PC-3 (cell line): ENCODE measurements around the gene PKNOX2. TPM values are rescaled to one million over a fixed set of nuclear protein-coding genes. Genes with fewer than 3 reads are reported as not detected.

ENCODE experiments used
- ATAC-seq: fragments of 200-7000 bp; cut with Tn5 transposase; 2 replicates; pipeline ENCODE4 v1.9.1; 2020; ENCODE audit warnings: mild to moderate bottlenecking, moderate library complexity
- BruUV-seq: library from RNA; stranded (reverse); fragments of 400-500 nt; replicated peaks from 2 replicates; lab custom pipeline; 2021; lab: Mats Ljungman, UMichigan
- CTCF ChIA-PET: fragments of 300-600 bp; sonication (Branson Sonifier 250); formaldehyde crosslinking; loops from one replicate; lab custom pipeline; 2022; ENCODE audit warnings: antibody characterized with exemption; lab: Charles Lee
- POLR2A ChIA-PET: fragments of 300-600 bp; sonication (Branson Sonifier 250); formaldehyde crosslinking; loops from one replicate; lab custom pipeline; 2022; ENCODE audit warnings: antibody characterized with exemption; ENCODE audit not compliant: unreplicated experiment; lab: Charles Lee
- DNase-seq: peaks from one replicate; pipeline ENCODE4 v3.0.0-alpha.2; 2015
- H2AFZ ChIP-seq: fragments of 300-600 bp; sonication (generic); 2 replicates; pipeline ENCODE4 v1.6.0; 2016; ENCODE audit warnings: antibody characterized with exemption, low read length
- H3F3A ChIP-seq: fragments of 300-600 bp; sonication (generic); one replicate; pipeline ENCODE4 v1.6.0; 2017; ENCODE audit warnings: antibody characterized with exemption, low read length, control low read depth, mild to moderate bottlenecking; ENCODE audit not compliant: unreplicated experiment
- H3K27ac ChIP-seq: fragments of 300-600 bp; sonication (generic); 2 replicates; pipeline ENCODE4 v1.5.1; 2016; ENCODE audit warnings: mild to moderate bottlenecking, low read length
- H3K27me3 ChIP-seq: fragments of 300-600 bp; sonication (generic); 2 replicates; pipeline ENCODE4 v1.6.1; 2016; ENCODE audit warnings: low read length, mixed read lengths
- H3K36me3 ChIP-seq: fragments of 300-600 bp; sonication (generic); 2 replicates; pipeline ENCODE4 v1.6.1; 2016; ENCODE audit warnings: low read depth, mixed run types, low read length, mixed read lengths
- H3K4me1 ChIP-seq: fragments of 300-600 bp; sonication (generic); 2 replicates; pipeline ENCODE4 v1.5.1; 2016; ENCODE audit warnings: low read length; ENCODE audit not compliant: insufficient read depth
- H3K4me2 ChIP-seq: fragments of 300-600 bp; sonication (generic); 2 replicates; pipeline ENCODE4 v1.6.0; 2016; ENCODE audit warnings: low read length
- H3K4me3 ChIP-seq: fragments of 300-600 bp; sonication (generic); 2 replicates; pipeline ENCODE4 v1.5.1; 2016; ENCODE audit warnings: mild to moderate bottlenecking, low read length, mixed read lengths
- H3K79me2 ChIP-seq: fragments of 300-600 bp; sonication (generic); 2 replicates; pipeline ENCODE4 v1.6.1; 2017; ENCODE audit warnings: low read length, mixed read lengths
- H3K9ac ChIP-seq: fragments of 300-600 bp; sonication (generic); 2 replicates; pipeline ENCODE4 v1.6.0; 2016; ENCODE audit warnings: mild to moderate bottlenecking, low read length
- H3K9me2 ChIP-seq: fragments of 300-600 bp; sonication (generic); replicated peaks from 2 replicates; pipeline ENCODE4 v1.6.1; 2016; ENCODE audit warnings: mixed run types, low read length, mixed read lengths
- H3K9me3 ChIP-seq: fragments of 300-600 bp; sonication (generic); 2 replicates; pipeline ENCODE4 v1.6.1; 2016; ENCODE audit warnings: low read length, mixed read lengths
- H4K20me1 ChIP-seq: fragments of 300-600 bp; sonication (generic); 2 replicates; pipeline ENCODE4 v1.6.1; 2016; ENCODE audit warnings: low read length, mixed read lengths
- CTCF ChIP-seq: fragments of 300-600 bp; sonication (generic); conservative IDR thresholded peaks from 2 replicates; pipeline ENCODE4 v1.5.1; 2017; ENCODE audit warnings: antibody characterized with exemption, low read depth, mild to moderate bottlenecking, low read length
- EZH2 ChIP-seq: fragments of 300-600 bp; sonication (generic); IDR thresholded peaks from one replicate; pipeline ENCODE4 v1.6.1; 2017; ENCODE audit warnings: antibody characterized with exemption, mild to moderate bottlenecking, low read length; ENCODE audit not compliant: unreplicated experiment
- EZH2phosphoT487 ChIP-seq: fragments of 300-600 bp; sonication (generic); IDR thresholded peaks from 2 replicates; pipeline ENCODE4 v1.6.1; 2018; ENCODE audit warnings: mild to moderate bottlenecking, antibody characterized with exemption, low read length, borderline replicate concordance
- intact Hi-C: fragments of 100-400 bp; cut with micrococcal nuclease; formaldehyde crosslinking; loops from 2 replicates; pipeline ENCODE4 v1.9.0; 2023
- total RNA-seq: library from RNA; depleted of rRNA; stranded (reverse); fragments of >200 nt; gene quantifications from 2 replicates; pipeline ENCODE4 v1.2.3, GENCODE V29; 2014

PKNOX2 gene
- total RNA-seq, 1 experiment from 2014 or later, result not detected

DNA sequence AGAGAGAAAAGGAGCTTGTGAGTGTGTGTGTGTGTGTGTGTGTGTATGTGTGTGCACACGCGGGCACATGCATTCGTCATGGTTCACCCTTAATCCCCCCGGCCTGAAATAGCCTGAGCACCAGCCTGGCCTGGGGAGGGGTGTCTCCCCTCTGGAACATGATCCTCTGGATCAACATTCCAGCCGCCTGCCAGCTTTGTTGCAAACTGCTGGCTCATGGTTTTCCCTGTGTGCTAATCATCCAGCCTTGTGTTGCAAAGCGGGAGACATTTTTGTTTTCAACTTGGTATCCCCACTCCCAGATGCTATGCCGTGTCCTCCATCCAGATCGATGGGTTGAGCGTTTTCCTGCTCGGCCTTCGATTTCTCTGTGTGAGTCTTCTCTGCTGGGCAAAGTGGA, 237.2 kb downstream of the PKNOX2 start:
- intact Hi-C loops, result no loop called here
- Histone ChIP-seq H3K9me3 (no peaks in the 10 kb centered on the region), H3F3A (no peaks in the 10 kb centered on the region), H3K27ac (no peak overlapping the region), H4K20me1 (no peaks in the 10 kb centered on the region), H3K27me3 (peaks cover 98% of the 10 kb centered on the region), H3K36me3 (no peaks in the 10 kb centered on the region), H3K4me1 (no peaks in the 10 kb centered on the region), H3K4me3 (no peak overlapping the region), H3K4me2 (no peak overlapping the region), H2AFZ (no peak overlapping the region), H3K79me2 (no peaks in the 10 kb centered on the region), H3K9me2 (no peaks in the 10 kb centered on the region), H3K9ac (no peak overlapping the region)
- TF ChIP-seq EZH2 (no peak), EZH2phosphoT487 (no peak), CTCF (no peak)
- ATAC-seq (no peak), DNase-seq (no peak)
- ChIA-PET POLR2A (interaction anchor here (0.7 kb wide), 1 partner anchor 669 kb away, joined by 4 read pairs; no protein-coding TSS in a partner anchor), CTCF (no interaction called here)
- BruUV-seq, result no TSS peak

DNA sequence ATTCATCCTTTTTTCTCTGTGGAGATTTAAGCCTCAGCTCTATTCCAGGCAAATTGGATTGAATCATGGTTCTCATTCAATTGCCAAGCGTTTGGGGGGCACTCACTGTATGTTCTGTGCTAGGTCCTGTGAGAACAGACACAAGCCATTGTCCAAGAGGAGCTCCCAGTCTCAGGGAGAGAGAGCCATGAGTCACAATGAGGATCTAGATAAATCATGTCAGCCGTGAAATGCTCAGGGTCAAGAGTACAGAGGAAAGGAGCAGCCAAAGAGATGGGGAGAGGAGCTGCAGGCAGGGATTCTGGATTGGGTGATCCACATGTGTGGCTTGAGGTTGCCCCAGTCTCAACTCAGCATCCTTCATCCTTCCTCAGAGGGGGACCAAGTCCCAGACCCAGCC, 237.9 kb downstream of the PKNOX2 start:
- H3K4me3 ChIP-seq, result no peak overlapping the region
- no peaks in the 10 kb centered on the region for H3K36me3 ChIP-seq
- peaks cover 98% of the 10 kb centered on the region for H3K27me3 ChIP-seq
- H3F3A ChIP-seq, result no peaks in the 10 kb centered on the region
- ChIA-PET POLR2A (interaction anchor here (0.7 kb wide), 1 partner anchor 669 kb away, joined by 4 read pairs; no protein-coding TSS in a partner anchor), CTCF (no interaction called here)
- H3K4me2 ChIP-seq, result no peak overlapping the region
- H3K27ac ChIP-seq, result no peak overlapping the region
- no peak for ATAC-seq
- intact Hi-C loops, result no loop called here
- no peaks in the 10 kb centered on the region for H3K9me3 ChIP-seq
- H3K79me2 ChIP-seq, result no peaks in the 10 kb centered on the region
- no peaks in the 10 kb centered on the region for H3K9me2 ChIP-seq
- no peak overlapping the region for H3K9ac ChIP-seq
- TF ChIP-seq CTCF (no peak), EZH2 (no peak), EZH2phosphoT487 (no peak)
- H4K20me1 ChIP-seq, result no peaks in the 10 kb centered on the region
- no peak overlapping the region for H2AFZ ChIP-seq
- H3K4me1 ChIP-seq, result no peaks in the 10 kb centered on the region
- BruUV-seq, result no TSS peak
- peak; percentile 19 for DNase-seq

DNA sequence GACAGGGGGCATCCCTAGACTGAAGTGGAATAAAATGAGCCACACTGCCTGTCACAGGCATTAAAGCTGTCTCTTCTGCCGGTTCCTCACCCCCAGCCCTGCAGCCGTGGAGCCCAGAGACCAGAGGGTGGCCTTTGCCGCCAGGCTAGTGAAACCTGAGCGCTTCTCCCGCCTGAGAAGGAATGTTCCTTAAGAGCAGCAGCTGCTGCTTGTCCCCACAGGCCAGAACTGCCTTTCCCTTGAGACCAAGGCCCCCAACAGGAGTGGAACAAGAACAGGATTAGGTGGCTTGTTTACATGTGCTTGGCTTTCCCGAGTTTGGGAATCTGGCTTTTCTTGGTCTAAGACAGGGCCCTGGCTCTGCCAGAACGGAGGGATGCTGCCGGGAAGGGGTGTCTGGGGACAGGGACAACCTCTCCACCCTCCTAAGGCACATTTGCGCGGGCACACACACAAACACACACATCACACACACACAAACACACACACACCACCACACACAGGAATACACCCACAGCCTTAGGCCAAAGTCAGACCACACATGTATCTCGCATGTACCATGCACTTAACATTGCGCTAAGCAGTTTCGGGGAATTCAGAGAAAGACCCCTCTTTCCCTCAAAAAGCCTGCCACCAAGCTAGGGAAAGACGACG, 239.7 kb downstream of the PKNOX2 start:
- Histone ChIP-seq H3K9me2 (no peaks in the 10 kb centered on the region), H3K27me3 (peaks cover 96% of the 10 kb centered on the region), H3K4me3 (no peak overlapping the region), H2AFZ (no peak overlapping the region), H3K79me2 (no peaks in the 10 kb centered on the region), H3K4me1 (no peaks in the 10 kb centered on the region), H3F3A (no peaks in the 10 kb centered on the region), H3K9me3 (no peaks in the 10 kb centered on the region), H4K20me1 (no peaks in the 10 kb centered on the region), H3K9ac (no peak overlapping the region), H3K4me2 (no peak overlapping the region), H3K36me3 (no peaks in the 10 kb centered on the region), H3K27ac (no peak overlapping the region)
- ChIA-PET POLR2A (no interaction called here), CTCF (no interaction called here)
- DNase-seq (no peak), ATAC-seq (no peak)
- intact Hi-C loops, result no loop called here
- TF ChIP-seq EZH2phosphoT487 (no peak), CTCF (no peak), EZH2 (no peak)
- BruUV-seq, result no TSS peak
